Smooth muscle cell of the pulmonary artery (primary cell): ENCODE measurements around the gene ADCY6. TPM values are rescaled to one million over a fixed set of nuclear protein-coding genes. Genes with fewer than 3 reads are reported as not detected.

ENCODE experiments used
- total RNA-seq: library from RNA; depleted of rRNA; stranded (reverse); fragments of >200 nt; gene quantifications from 2 replicates; pipeline ENCODE4 v1.2.3, GENCODE V29; 2014

ADCY6 gene
- total RNA-seq = 107 and 144 TPM in 2 replicates

DNA sequence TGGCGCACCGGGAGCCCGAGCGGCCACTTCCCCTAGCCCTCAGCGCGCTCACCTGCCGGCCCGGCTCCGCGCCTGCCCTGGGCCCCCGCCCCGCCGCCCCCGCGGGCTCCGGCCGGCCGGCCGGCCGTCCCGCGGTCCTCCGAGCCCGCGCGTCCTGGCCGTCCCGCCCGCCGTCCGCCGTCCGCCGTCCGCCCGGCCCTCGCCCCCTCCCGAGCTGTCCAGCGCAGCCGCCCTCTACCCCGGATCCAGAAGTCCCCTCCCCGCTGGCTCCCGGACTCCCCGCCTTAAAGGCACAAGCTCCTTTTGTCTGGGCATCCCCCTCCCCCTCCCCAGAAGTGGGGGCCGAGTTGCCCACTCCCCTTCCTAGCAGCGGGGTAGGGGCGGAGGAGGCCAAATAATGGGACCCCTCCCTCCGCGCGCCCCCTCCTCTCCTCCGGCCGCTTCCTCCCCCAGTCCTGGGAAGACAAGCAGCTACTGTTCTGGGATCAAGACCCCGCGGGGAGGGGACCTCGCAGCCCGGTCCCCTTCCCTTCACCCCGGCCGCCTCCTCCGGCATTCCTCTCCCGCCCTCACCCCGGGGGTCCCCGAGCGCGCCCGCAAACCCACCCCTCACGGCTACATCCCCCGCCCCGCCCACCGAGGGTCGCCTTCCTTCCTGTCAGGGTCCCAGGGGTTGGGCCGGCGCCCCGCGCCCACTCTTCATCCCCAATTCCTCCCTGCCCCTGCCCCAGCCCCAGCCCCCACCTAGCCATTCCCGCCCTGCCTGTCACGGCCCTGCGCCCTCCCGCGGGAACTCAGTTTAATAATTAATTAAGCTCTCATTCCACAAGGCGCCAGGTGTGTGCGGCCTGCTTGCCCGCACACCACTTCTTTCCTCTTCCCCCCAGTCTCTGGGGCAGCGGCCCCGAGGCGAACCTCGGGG lies at the start of gene ADCY6:
TSS of gene ADCY6 (minus strand) at position 236 of the 922 bp plus-strand sequence. CDS start 5,655 bp downstream, outside the sequence.

DNA sequence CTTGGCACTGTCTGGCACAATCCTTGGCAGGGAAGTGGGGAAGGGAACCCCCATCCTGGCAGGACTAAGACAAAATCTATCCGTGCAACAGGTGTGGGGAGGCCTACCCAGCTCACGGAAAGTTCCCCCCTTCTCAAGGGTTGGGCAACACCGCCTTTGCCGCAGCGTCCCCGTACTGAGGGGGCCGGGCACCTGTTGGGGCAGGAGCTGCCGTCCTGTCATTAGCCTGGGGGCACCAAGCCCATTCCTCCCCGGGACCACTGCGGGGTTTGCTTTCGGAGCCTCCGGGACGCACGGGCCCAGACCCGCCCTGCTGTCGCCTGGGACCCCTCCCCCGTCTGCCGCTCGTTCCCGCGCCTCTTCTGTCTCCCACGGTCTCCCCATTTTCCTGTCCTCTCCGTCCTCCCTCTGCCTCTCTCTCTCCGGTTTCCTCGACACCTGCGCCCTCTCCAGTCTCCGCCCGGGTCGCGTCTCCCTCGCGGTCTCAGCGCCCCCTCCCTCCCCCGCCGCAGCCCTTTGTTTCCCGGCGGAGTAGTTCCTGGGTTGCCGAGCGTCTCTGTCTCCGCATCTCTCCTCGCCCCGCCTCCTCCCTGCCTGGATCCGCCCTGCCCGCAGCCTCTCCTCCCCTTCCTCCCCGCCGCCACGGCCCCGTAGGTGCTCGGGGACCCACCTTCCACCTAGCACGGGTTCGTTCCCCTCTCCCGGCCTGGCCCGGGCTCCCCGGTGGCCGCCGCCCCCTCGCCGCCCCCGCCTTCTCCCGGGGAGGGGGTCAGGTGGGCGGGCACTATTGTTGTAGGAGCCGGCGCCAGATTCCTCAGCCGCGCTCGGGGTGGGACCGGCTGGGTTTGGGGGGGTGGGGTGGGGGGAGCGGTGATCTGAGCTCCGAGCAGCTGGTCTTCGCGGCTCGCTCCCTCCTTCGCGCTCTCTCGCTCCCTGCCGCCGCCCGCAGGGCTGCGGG lies 29.3 kb upstream of the ADCY6 start, which contains the start of gene CACNB3:
TSS of gene CACNB3 (plus strand) at position 624 of the 958 bp plus-strand sequence. CDS start 434 bp downstream, outside the sequence.

DNA sequence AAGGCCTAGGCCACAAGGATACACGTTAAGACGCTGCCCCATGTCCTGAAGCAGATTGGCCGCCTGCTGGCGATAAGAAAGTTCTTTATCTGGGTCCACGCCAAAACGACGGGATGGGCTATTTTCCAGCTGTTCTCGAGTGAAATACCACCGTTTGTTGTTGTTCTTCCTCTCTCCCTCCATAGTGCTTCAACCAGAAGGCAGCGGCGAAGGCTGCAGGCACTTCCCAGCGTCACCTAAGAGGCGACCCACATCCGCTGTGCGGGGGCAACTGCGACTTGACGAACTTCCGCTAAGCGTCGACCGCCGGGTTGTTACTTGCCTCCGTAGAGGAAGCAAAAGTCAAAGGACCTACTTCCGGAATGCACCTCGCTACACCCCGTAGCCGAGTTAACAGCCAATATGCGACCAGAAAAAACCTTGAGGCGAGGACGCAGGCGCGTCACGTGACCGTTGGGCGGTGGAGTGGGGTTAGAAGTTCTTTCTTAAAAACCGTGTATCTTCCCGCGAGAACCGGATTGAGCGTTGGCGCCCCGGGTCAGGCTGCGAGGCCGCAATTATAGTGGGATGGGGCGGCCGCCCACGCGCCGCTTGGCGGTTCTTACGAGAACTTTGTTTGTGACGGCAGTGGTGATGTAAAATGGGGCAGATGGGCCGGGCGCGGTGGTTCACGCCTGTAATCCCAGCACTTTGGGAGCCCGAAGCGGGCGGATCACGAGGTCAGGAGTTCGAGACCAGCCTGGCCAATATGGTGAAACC lies 72.2 kb downstream of the ADCY6 start, which contains the start of gene CCNT1:
TSS of gene CCNT1 (minus strand) at position 215 of the 759 bp plus-strand sequence. CDS start at position 183, 32 bp downstream.

Other genes with a start within 250 kb of the ADCY6 start
- gene LALBA, start 219.0 kb downstream of the ADCY6 start, total RNA-seq = not detected in 2 replicates
- gene KANSL2, start 106.9 kb downstream of the ADCY6 start, total RNA-seq = 28.3 and 33.4 TPM in 2 replicates
- gene CCNT1, start 72.4 kb downstream of the ADCY6 start, total RNA-seq = 25.7 and 27.6 TPM in 2 replicates
- 19.5 and 25.0 TPM in 2 replicates for gene CACNB3, start 29.4 kb upstream of the ADCY6 start, total RNA-seq
- 68.0 and 85.8 TPM in 2 replicates for gene DDX23, start 63.1 kb upstream of the ADCY6 start, total RNA-seq
- 0.26 and 0.30 TPM in 2 replicates for gene RND1, start 76.8 kb upstream of the ADCY6 start, total RNA-seq
- 36.6 and 45.0 TPM in 2 replicates for gene FKBP11, start 136.4 kb upstream of the ADCY6 start, total RNA-seq
- 37.1 and 42.7 TPM in 2 replicates for gene ARF3, start 168.4 kb upstream of the ADCY6 start, total RNA-seq
- 0.17 TPM in 1 of 2 replicates, not detected in the other for gene WNT10B, start 182.6 kb upstream of the ADCY6 start, total RNA-seq
- gene WNT1, start 189.2 kb upstream of the ADCY6 start, total RNA-seq = not detected in 2 replicates
- gene DDN, start 210.3 kb upstream of the ADCY6 start, total RNA-seq = 0.20 and 0.30 TPM in 2 replicates
- 56.9 and 65.5 TPM in 2 replicates for gene PRKAG1, start 229.7 kb upstream of the ADCY6 start, total RNA-seq